Thyroid gland (tissue), 4 donors: Measurements from ENCODE around the gene PATJ.

Experiments used
- POLR2A ChIP-seq, 2 donors: fragments of 450-650 bp; IDR thresholded peaks; one replicate each; pipeline ENCODE4 v1.6.1; 2017; ENCODE audit warnings: antibody characterized with exemption in 2 of 2, mild to moderate bottlenecking in 2 of 2, moderate library complexity in 1 of 2
- TF ChIP-seq, protein P1 (sequence below), 6 experiments: fragments of 200-600 bp in 3 of 6; fragments of 450-650 bp in 3 of 6; sonication (generic) in 3 of 6; IDR thresholded peaks; one replicate each; pipeline ENCODE4 v1.5.1; 2016 to 2019; ENCODE audit warnings: antibody characterized with exemption in 6 of 6, mild to moderate bottlenecking in 2 of 6, inconsistent platforms in 1 of 6, moderate library complexity in 1 of 6

DNA sequence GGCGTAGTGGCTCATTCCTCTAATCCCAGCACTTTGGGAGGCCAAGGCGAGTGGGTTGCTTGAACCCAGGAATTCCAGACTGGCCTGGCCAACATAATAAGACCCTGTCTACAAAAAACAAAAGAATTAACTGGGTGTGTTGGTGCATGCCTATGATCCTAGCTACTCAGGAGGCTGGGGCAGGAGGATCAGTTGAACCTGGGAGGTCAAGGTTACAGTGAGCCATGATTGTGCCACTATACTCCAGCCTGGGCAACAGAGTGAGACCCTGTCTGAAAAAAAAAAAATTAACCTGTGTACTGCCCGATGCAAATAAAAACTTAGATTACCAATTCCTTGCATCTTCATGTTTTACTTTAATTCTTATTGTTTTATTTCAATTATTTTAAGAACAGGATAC is 193.2 kb downstream of the PATJ start:
- TF ChIP-seq, protein P1, sequence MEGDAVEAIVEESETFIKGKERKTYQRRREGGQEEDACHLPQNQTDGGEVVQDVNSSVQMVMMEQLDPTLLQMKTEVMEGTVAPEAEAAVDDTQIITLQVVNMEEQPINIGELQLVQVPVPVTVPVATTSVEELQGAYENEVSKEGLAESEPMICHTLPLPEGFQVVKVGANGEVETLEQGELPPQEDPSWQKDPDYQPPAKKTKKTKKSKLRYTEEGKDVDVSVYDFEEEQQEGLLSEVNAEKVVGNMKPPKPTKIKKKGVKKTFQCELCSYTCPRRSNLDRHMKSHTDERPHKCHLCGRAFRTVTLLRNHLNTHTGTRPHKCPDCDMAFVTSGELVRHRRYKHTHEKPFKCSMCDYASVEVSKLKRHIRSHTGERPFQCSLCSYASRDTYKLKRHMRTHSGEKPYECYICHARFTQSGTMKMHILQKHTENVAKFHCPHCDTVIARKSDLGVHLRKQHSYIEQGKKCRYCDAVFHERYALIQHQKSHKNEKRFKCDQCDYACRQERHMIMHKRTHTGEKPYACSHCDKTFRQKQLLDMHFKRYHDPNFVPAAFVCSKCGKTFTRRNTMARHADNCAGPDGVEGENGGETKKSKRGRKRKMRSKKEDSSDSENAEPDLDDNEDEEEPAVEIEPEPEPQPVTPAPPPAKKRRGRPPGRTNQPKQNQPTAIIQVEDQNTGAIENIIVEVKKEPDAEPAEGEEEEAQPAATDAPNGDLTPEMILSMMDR (IDR thresholded peaks at IDR 0.05): no peak
- TF ChIP-seq POLR2A (IDR thresholded peaks at IDR 0.05): no peak
